HG02852 (cell line): ENCODE data around the gene TULP4.
"Not testable (repeated sequence)": the region's sequence is repeated elsewhere in the genome, so short reads cannot be mapped to it uniquely, and the experiment has no call there.

Source experiments
- ATAC-seq: cut with Tn5 transposase; IDR thresholded peaks from one replicate; pipeline ENCODE4 v1.9.1; 2021; ENCODE audit warnings: mild to moderate bottlenecking, moderate library complexity; ENCODE audit not compliant: unreplicated experiment

TULP4 gene

DNA sequence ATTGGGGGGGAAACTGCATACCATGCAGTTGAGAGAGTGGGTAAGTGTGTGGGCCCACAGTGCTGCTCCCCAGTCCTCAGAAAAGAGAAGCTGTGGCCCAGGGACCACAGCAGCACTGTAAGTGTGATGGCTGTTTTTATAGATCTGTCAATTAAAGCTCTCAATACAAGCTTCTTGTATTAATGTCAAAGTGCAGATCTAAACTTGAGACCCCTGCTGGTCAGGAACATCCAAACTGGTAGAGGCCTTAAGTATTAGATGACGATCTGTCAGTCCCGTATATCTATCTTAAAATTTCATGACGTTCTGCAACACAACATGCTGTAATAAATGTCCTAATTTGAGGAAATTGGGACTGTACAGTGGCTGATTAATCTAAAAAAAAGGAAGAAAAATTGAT is 74.8 kb downstream of the TULP4 start:
- no peak for ATAC-seq

DNA sequence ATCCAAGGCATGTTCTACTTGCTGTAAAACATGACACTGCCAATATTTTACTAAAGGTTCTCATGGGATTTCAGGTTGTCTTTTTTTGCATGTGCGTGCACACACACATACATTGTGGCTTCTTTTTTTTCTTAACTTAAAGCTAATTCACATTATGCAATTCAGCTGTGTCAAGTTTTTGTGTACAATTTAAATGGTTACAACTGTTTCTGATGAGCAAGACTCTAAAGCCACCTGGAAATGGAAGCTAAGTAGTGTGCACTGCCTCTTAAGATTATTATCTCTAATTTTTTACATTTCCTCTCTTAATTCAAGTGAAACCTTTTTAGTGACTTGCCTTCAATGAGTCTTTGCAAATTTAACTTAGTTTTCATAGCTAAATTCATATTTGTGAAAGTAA is 75.3 kb downstream of the TULP4 start:
- no peak for ATAC-seq

DNA sequence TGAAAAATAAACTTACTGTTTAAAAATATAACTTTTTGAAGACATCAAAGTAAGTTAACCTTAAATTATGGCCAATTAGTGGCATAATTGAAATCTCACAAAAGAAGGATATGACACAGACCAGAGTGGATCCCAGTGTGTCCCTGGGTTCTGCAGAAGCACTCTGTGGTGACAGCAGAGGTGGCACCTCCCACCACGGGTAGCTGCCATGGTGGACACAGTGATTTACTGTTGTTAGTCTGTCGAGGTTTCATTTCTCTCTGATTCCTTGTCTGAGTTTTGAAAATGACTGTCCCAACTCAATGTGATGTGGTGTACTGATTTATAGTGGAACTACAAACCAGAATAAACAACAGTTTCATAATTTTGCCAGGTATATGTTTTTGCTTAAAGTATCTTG is 76.5 kb downstream of the TULP4 start:
- no peak for ATAC-seq

DNA sequence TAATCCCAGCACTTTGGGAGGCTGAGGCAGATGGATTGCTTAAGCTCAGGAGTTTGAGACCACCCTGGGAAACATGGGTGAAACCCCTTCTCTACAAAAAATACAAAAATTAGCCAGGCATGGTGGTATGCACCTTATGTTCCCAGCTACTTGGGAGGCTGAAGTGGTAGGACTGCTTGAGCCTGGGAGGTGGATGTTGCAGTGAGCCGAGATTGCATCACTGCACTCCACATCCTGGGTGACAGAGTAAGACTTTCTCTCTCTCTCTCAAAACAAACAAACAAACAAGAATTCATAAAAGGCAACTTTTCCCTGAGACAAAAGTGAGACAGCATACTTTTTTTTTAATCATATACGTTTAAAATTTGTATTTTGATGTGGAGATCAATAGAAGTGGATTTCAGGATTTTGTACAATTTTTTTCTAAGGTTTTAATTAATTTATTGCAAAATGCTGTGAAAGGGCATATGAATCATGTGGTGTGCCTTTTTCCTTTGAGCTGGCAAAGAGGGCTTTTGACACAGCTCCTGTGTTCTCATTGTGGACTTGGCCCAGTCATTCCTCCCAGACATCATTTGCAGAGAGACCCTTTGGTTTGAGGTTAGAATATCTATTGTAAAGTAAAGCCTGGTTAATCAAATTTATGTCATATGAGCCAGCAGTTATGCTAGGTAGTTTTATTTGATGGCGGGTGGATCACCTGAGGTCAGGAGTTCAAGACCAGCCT is 77.1 kb downstream of the TULP4 start:
- ATAC-seq: no peak

DNA sequence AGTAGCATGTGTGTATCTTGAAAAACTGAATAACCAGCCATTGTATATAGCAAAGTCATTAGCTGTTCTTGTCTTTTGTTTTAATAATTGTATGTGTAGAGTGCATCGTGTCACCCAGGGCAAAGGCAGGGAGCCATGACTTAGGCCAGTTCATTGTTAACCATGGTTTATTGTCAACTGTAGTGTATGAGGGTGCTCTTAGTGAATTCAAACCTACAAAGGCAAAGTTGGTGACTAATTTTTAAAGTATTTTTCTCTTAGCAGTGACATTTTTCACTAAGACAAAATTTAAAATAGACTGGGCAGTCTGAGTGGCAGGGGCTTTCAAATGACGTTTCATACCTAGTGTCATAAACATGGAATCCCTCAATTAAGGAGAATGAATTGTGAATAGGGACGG is 79.0 kb downstream of the TULP4 start:
- no peak for ATAC-seq

DNA sequence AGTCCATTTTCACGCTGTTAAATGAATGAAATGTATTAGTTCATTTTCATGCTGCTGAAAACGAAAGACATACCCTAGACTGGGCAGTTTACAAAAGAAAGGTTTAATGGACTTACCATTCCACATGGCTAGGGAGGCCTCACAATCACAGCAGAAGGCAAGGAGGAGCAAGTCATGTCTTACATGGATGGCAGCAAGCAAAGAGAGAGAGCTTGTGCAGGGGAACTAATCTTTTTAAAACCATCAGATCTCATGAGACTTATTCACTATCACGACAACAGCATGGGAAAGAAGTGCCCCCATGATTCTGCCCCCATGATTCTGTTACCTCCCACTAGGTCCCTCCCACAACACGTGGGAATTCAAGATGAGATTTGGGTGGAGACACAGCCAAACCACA is 79.7 kb downstream of the TULP4 start:
- not testable (repeated sequence) for ATAC-seq

DNA sequence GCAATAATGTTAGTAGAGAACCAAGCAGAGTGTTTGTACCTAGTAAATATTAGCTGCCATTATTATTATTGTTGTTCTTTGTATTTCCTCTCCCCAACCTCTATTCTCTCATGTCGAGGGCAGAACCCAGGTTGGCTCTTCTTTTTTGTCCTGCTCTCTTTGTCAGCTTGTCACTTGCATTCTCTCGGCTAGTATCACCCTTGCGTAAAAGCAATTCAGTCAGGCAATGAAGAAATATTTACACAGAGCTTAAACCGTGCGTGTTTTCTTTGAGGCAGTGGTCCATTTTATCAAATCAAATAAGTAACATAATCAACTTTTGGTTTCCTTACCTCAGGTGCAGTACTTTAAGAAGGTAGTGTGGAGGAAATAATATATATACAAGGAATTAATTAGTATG is 83.9 kb downstream of the TULP4 start:
- ATAC-seq: no peak

DNA sequence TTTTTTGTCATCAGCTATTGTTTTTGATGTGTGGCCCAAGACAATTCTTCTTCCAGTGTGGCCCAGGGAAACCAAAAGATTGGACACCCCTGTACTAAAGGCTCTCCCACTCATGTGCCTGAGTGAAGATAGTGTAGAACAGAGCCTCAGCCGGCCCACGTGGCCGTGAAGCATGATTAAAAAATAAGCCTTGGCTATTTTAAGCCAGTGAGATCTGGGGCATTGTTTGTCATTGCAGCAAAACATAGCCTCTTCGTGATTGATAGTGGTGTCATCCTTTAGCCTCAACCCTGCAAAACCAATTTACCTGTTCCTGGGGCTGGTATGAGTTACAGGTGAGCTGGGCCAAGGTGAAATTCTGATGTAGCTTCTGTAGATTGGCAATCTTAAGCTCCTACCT is 85.3 kb downstream of the TULP4 start:
- ATAC-seq: no peak

DNA sequence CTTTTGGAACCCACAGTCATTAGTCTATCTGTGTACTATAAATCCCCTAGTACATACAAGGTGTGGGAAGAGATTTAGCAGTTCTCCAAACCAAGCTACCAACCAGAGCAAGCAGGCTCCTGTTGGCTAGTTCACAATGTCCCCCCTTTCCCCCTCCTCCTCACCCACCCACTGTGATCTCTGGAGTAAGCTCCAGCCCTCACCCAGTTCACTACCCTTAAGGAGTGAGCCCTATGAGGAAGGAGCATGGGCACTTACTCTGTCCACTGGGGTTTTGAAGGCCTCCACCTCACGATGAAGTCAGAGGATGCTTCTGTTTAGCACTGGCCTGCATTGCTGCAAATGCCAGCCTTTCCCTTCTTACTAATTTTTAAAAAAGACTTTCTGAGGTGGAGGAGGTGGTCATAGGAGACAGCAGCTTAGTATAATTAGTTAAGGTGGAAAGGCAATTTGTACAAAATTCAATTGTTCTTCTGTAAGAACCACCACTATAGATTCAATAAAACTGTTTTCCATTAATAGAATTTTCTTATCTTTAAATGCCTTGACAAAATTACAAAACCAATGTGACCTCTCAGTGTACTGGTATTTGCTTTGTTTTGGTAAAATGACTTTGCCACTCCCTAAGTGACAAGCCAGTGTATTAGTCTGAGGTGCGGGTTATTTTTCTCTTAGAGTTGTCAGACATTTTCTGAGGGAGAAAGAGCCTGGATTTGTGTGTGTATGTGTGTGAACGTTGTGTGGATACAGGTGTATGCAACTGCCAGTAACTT is 86.2 kb downstream of the TULP4 start:
- no peak for ATAC-seq

DNA sequence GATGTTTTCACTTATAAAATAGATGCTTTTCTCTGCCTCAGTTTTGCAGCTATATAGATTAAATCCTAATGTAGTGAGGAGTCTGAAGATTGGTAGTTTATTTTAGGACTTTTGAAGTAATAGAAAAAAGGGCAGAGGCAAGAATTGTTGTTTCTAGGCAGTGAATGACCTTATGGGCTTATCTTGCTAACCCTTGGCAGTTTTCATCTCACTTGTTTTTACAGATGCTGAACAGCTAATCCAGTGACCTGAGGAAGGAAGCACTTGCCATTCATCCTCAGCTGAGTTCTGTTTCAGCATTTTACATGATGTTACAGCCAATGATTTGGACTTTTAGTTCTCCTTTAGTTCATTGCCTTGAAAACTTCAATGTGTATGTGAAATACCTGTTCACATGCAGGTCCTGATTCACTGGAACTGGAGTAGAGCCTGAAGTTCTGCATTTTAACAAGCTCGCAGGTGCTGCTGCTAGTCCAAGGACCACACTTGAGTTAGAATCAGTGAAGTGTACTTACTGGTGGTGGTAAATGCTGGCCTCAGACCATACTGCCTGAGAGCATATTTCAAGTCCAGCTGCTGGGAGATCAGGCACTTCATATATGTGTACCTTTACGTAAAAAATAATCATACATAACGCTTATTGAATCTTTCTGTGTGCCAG is 86.9 kb downstream of the TULP4 start:
- no peak for ATAC-seq

DNA sequence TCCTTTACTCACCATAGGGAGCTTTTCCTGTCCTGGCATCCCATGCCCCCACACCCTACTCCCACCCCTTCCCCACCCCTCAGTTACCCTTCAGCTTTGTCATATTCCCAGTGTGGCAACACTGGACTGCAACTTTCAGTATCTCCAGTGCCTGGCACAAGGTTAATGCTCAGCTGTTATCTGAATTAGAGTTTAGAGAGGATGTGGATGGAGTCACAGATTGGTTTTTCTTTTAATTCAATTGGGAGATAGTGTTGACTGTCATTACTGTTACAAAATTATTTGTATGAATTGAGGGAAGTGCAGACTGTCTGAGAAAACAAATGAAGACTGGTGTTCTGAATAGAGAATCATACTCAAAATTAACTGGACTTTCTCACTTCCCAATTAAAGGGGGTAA is 89.9 kb downstream of the TULP4 start:
- no peak for ATAC-seq

DNA sequence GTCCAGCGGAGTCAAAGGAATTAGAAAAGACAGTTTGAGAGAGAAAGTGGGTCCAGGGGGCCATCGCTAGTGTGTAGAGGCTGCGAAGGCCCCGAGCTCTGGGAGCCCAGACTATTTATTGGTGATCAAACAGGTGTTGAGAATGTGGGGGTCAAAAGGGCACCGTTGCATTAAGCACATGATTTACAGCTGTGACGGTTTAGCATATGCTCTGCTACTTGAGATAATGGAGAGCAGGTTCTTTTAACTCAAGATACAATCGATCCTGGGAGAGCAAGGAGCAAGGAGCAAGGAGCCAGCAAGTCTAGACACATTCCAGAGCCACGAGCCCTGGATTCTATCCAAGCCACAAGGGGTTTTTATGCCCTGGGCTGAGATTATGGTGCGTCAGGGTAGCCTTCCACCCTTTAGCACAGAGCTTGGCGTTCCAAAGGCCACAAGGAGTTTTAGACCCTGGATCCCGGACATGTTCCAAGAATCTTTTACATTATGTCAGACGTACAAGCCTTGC is 93.1 kb downstream of the TULP4 start:
- not testable (repeated sequence) for ATAC-seq

DNA sequence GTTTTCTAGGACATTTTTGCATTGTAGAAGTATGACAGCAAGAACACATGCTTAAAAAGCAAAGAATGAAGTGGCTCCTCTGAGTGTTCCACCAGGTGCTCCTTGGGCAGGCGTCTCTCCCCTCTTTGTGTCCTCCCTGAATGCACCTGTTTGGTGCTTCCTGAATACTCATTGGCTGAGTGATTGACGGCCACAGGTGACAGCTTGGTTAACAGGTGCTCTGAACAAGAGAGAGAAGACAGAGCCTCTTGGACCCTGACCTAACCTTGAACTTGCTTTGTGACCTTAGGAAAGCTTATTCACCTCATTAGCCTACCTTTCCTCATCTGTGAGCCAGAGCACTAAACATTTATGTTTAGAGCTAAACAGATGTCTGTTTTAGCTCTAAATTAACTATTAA is 93.7 kb downstream of the TULP4 start:
- ATAC-seq: no peak

DNA sequence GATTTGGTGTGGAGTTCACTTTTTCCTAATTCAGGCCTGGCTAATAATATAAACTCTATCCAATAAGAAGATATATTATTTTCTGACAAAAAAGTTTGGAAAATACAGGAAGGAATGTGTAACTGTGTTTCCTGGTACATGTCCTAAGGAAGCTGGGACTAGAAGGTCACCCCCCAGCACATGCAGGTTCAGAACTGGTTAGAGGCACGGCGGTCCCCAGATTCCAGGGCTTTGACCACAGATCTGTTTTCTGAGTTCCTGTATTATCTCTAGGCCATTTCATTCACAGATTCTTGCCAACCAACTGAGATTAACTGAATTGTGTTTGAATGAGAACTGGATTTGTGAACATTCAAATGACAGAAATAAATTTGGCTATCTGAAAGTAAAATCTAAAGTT is 94.5 kb downstream of the TULP4 start:
- ATAC-seq: no peak

DNA sequence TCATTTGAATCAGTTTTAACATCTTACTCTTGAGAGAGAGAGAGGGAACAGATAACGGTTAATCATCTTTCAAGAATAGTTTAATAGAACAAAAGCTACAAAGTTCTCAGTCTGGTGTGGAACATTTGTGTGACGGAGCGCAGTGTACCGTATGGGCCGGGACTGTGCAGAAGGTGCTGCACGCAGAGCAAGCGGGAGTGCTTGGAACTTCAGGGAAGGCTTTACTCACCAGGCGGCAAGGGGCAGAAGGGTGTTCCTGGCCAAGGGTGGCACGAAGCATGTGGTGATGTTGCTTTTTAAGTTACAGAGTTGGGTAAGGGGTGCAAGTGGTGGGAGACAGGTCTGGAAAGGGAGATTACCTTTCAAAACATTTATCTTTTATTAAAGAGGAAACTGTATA is 95.7 kb downstream of the TULP4 start:
- ATAC-seq: no peak

DNA sequence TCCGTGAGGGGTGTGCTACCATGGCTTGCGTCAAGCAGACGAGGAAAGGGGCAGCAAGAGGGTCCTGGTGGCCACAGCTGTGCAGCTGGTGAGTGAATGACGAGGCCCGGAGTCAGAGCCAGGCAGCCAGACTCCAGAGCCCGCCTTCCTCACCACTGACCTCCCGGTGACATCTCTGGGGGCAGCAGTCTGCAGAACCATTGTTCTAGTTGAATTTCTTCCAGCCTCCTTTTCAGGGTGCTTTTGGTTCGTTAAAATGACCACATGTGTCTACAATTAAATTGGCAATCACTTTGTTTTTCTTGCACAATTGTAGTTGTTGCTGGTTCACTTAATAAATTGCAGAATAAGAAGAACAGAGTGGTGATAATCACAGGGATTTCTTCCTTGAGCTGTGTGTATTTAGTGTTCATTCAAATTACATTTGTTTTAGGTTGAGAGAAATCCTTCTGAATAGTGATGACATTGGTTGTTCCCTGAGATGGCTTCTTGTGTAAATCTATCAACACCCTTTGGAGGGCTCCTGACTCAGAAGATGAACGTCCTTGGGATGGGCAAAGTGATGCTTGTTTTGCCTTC is 96.4 kb downstream of the TULP4 start:
- ATAC-seq: no peak

DNA sequence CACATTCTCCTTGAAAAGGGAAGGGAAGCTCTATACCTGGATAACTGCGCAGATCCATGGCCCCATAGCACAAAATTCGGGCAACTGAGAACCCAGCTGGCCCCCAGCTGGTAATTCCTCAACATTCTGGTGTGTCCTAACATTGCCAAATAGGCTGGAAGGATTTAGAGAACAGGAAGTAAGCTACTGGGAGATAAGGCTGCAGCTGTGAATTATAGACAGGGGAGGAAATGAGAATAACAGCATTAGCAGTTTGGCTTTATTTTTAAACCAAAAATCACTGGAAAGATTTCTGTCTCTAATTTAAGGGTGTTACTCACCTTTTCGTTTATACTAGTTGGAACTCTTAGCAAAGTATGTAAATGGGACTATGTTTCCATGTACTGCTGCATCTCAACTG is 97.2 kb downstream of the TULP4 start:
- no peak for ATAC-seq

DNA sequence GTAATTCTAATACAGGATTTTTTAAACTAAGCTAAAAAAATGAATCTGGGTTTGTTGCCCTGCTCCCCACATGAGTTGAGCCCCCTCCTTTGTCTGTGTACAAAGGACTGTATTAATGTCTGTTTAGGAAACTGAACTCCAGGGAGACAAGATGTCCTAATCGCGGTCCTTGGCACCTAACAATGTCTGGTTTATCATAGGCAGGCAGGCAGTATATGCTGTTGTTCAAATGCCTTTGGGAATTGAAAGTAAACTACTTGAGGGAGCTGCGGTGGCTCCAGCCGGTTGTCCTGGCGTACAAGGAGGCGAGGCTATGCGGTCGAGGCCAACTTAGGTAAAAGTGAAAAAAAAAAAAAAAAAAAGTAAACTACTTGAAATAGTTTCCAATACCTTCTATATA is 98.5 kb downstream of the TULP4 start:
- ATAC-seq: no peak

DNA sequence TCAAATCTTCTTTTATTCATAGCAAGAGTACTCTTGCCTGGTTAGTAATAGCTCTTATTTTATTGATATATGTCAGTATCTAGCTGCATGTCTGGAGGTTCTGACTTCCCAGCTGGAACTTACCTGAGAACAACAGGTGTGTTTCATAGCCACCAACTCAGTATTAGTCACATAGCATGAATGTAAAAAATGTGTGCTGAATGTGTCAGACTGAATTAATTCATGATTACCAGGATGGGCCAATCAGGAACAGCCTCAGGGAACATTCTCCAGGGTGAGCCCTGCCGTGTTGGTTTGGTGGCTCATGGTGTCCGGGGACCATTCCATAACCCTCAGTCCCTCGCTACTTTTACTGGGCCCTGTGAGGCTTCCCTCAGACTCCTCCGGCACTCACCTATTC is 99.7 kb downstream of the TULP4 start:
- ATAC-seq: no peak

DNA sequence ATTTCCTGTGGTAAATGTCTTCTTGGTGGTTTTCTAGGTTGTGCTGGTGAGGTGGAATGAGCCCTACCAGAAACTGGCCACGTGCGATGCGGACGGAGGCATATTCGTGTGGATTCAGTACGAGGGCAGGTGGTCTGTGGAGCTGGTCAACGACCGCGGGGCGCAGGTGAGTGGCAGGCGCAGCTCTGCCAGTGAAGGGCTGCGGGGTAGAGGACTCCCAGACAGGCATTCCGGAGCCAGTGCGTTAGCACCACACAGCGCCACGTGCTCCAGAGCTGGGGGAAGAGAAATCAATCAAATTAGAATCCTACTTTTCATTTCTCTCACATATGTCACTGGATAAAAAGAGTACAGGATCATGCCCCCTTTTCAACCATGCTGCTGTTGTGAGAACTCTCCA is 100.8 kb downstream of the TULP4 start:
- no peak for ATAC-seq

DNA sequence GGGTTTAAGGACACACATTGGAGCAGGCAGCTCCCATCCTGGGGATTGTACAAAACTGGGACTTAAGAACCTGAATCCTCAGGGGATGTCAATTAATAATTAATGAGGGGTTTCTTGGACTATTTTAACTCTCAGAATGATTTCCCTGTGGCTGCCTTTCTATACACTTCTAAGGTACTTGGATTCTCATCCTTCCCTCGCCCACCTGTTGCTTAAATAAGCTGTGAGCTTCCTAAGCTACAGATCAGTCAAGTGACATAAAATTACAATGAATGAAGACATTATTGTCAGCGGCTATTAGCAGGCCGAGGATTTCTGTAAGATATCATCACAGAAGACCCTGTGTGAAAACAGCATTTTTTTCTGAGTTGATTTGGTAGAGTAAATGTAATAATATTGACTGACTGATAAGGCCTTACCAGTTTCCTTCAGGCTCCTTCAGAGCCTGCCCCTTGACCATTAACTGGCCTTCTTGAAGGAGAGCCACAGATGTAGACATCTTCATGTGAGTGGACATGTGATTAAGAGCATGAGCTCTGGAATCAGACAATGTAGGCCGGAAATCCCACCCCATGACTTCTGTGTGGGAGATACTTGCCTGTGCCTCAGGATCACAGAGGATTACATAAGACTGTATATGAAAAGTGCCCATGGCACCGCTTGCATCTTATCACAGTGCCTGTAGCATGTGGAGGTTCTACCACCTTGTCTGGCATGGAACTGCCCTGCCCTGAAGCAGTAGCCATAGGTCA is 101.7 kb downstream of the TULP4 start:
- no peak for ATAC-seq
